ENCODE results near the gene ZBTB3.
A peak's percentile ranks its signal among the peaks of the same experiment; 100 is the strongest.

ZBTB3 gene

GRCh38 chr11:62719302-62719978 is 34.5 kb downstream of the ZBTB3 start:
- Histone ChIP-seq H3K9me2 (replicated peaks; ENCODE audit: insufficient read depth, low read length) (no peaks in the 10 kb centered on the region), H3K9me3 (replicated peaks; ENCODE audit: insufficient read depth, low read length) (no peaks in the 10 kb centered on the region), H3K27ac (ENCODE audit: low read length) (no peak overlapping the region), H3K79me2 (ENCODE audit: low read length) (peaks cover 98% of the 10 kb centered on the region), H3K4me1 (ENCODE audit: low read length) (peaks cover 40% of the 10 kb centered on the region), H2AFZ (ENCODE audit: low read length) (no peak overlapping the region), H3K4me2 (ENCODE audit: low read depth, low read length) (no peak overlapping the region), H3F3A (ENCODE audit: insufficient read depth, low read length) (peaks cover 53% of the 10 kb centered on the region), H3K4me3 (ENCODE audit: low read length) (no peak overlapping the region), H3K36me3 (replicated peaks; ENCODE audit: insufficient read depth, low read length) (peaks cover 54% of the 10 kb centered on the region), H4K20me1 (ENCODE audit: insufficient read depth, low read length) (peaks cover 10% of the 10 kb centered on the region; the same call in 1 of the 2 replicates), H3K9ac (ENCODE audit: low read length) (no peak overlapping the region), H3K27me3 (replicated peaks; ENCODE audit: insufficient read depth, low read length) (no peaks in the 10 kb centered on the region)
- no peak for TF ChIP-seq EZH2 (optimal IDR thresholded peaks at IDR 0.05; ENCODE audit: low read depth, low read length)
- TF ChIP-seq EZH2phosphoT487 (IDR thresholded peaks at IDR 0.05; ENCODE audit: low read length): no peak
- no peak for TF ChIP-seq CTCF (IDR thresholded peaks at IDR 0.05; ENCODE audit: low read length)
- DNase-seq: no peak

GRCh38 chr11:62716816-62717215 is 37.1 kb downstream of the ZBTB3 start:
- no peak overlapping the region for H3K9ac ChIP-seq (ENCODE audit: low read length)
- H2AFZ ChIP-seq (ENCODE audit: low read length): no peak overlapping the region
- peak overlapping the region; percentile 6; the same call in 1 of the 2 replicates for H3K27ac ChIP-seq (ENCODE audit: low read length)
- no peaks in the 10 kb centered on the region for H3K9me3 ChIP-seq (replicated peaks; ENCODE audit: insufficient read depth, low read length)
- H3K36me3 ChIP-seq (replicated peaks; ENCODE audit: insufficient read depth, low read length): peaks cover 32% of the 10 kb centered on the region
- peaks cover 55% of the 10 kb centered on the region for H3K4me1 ChIP-seq (ENCODE audit: low read length)
- no peaks in the 10 kb centered on the region for H4K20me1 ChIP-seq (ENCODE audit: insufficient read depth, low read length)
- H3K27me3 ChIP-seq (replicated peaks; ENCODE audit: insufficient read depth, low read length): no peaks in the 10 kb centered on the region
- H3F3A ChIP-seq (ENCODE audit: insufficient read depth, low read length): peaks cover 68% of the 10 kb centered on the region
- no peak for DNase-seq
- TF ChIP-seq CTCF (IDR thresholded peaks at IDR 0.05; ENCODE audit: low read length) (no peak), EZH2phosphoT487 (IDR thresholded peaks at IDR 0.05; ENCODE audit: low read length) (no peak)
- H3K9me2 ChIP-seq (replicated peaks; ENCODE audit: insufficient read depth, low read length): no peaks in the 10 kb centered on the region
- H3K4me3 ChIP-seq (ENCODE audit: low read length): no peak overlapping the region
- no peak overlapping the region for H3K4me2 ChIP-seq (ENCODE audit: low read depth, low read length)
- peaks cover 87% of the 10 kb centered on the region for H3K79me2 ChIP-seq (ENCODE audit: low read length)

GRCh38 chr11:62716206-62716605 is 37.8 kb downstream of the ZBTB3 start:
- Histone ChIP-seq H3K36me3 (replicated peaks; ENCODE audit: insufficient read depth, low read length) (peaks cover 26% of the 10 kb centered on the region), H3F3A (ENCODE audit: insufficient read depth, low read length) (peaks cover 64% of the 10 kb centered on the region), H3K27me3 (replicated peaks; ENCODE audit: insufficient read depth, low read length) (no peaks in the 10 kb centered on the region), H3K4me1 (ENCODE audit: low read length) (peaks cover 55% of the 10 kb centered on the region), H3K4me3 (ENCODE audit: low read length) (no peak overlapping the region), H3K79me2 (ENCODE audit: low read length) (peaks cover 87% of the 10 kb centered on the region), H2AFZ (ENCODE audit: low read length) (no peak overlapping the region), H3K9me2 (replicated peaks; ENCODE audit: insufficient read depth, low read length) (no peaks in the 10 kb centered on the region), H3K9ac (ENCODE audit: low read length) (no peak overlapping the region), H3K27ac (ENCODE audit: low read length) (peak overlapping the region; percentile 6; the same call in 1 of the 2 replicates), H3K4me2 (ENCODE audit: low read depth, low read length) (no peak overlapping the region; the same call in 1 of the 2 replicates), H4K20me1 (ENCODE audit: insufficient read depth, low read length) (no peaks in the 10 kb centered on the region), H3K9me3 (replicated peaks; ENCODE audit: insufficient read depth, low read length) (no peaks in the 10 kb centered on the region)
- DNase-seq: no peak
- TF ChIP-seq EZH2 (optimal IDR thresholded peaks at IDR 0.05; ENCODE audit: low read depth, low read length) (no peak), EZH2phosphoT487 (IDR thresholded peaks at IDR 0.05; ENCODE audit: low read length) (no peak)

All from MM.1S (cell line).